ENCODE results near the gene MIXL1.

DNA sequence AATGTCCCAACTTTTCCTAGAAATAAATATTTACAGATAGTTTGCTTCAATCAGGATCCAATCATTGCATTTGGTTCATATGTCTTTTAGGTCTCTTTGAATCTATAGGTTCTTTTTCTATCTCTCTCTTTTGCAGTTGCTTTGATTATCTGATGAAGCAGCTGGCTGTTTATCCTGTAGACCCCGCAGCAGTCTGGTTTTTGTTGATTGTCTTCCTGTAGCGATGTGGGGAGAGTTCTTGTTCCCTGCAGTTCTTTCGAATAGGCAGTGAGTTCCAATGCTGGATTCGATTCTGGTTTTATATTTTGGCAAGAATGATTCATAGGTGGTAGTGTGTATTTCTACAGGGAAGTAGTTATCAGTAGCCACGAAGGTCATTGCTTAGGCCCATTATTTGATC lies 7.4 kb upstream of the MIXL1 start:
- TF ChIP-seq, protein P1, sequence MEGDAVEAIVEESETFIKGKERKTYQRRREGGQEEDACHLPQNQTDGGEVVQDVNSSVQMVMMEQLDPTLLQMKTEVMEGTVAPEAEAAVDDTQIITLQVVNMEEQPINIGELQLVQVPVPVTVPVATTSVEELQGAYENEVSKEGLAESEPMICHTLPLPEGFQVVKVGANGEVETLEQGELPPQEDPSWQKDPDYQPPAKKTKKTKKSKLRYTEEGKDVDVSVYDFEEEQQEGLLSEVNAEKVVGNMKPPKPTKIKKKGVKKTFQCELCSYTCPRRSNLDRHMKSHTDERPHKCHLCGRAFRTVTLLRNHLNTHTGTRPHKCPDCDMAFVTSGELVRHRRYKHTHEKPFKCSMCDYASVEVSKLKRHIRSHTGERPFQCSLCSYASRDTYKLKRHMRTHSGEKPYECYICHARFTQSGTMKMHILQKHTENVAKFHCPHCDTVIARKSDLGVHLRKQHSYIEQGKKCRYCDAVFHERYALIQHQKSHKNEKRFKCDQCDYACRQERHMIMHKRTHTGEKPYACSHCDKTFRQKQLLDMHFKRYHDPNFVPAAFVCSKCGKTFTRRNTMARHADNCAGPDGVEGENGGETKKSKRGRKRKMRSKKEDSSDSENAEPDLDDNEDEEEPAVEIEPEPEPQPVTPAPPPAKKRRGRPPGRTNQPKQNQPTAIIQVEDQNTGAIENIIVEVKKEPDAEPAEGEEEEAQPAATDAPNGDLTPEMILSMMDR (IDR thresholded peaks at IDR 0.05): no peak
- no peak for TF ChIP-seq POLR2A (IDR thresholded peaks at IDR 0.05)

All from upper lobe of left lung (tissue), 4 donors.